Stimulated activated CD8-positive, alpha-beta memory T cell treated with anti-CD3 and anti-CD28 coated beads, Interleukin-12 subunit alpha, Interleukin-12 subunit beta, amount 100 ng/mL, for 24 hours (primary cell): ENCODE results near the gene ZNF681.
"Not testable (repeated sequence)": the region's sequence is repeated elsewhere in the genome, so short reads cannot be mapped to it uniquely, and the experiment has no call there.

Experiments used
- DNase-seq: peaks from one replicate; pipeline ENCODE4 v3.0.0-alpha.2; 2020; ENCODE audit errors: extremely low read depth

ZNF681 gene

GRCh38 chr19:23758187-23759074 is at the start of gene ZNF681:
Gene ZNF681, minus strand, starts transcription at chr19:23758891. Its CDS starts 142 bp downstream, at chr19:23758749.
- DNase-seq = peak; percentile 66

GRCh38 chr19:23804676-23805075 is 46.0 kb upstream of the ZNF681 start:
- no peak for DNase-seq

GRCh38 chr19:23802290-23802689 is 43.6 kb upstream of the ZNF681 start:
- no peak for DNase-seq

GRCh38 chr19:23801803-23802202 is 43.1 kb upstream of the ZNF681 start:
- DNase-seq = no peak

GRCh38 chr19:23800868-23801267 is 42.2 kb upstream of the ZNF681 start:
- no peak for DNase-seq

GRCh38 chr19:23800271-23800670 is 41.6 kb upstream of the ZNF681 start:
- DNase-seq = no peak

DNA sequence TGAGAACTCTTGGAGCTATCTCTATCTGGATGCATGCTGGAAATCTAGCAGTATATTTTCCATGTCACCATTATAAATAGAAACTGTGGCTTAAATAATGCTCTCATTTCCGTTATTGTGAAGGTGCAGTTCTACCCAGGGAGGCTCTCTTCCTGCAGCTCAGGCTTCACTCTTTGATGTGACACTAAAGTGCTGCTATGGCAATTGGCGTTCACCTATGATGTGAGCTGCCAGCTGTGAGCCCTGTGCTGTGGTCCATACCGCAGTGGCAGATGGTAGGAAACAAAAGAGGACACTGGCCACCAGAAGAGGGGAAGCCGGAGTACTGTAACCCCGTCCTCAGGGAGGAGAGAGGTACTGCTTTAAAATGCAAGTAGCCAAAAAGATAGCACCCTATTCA is 40.6 kb upstream of the ZNF681 start:
- DNase-seq = no peak

DNA sequence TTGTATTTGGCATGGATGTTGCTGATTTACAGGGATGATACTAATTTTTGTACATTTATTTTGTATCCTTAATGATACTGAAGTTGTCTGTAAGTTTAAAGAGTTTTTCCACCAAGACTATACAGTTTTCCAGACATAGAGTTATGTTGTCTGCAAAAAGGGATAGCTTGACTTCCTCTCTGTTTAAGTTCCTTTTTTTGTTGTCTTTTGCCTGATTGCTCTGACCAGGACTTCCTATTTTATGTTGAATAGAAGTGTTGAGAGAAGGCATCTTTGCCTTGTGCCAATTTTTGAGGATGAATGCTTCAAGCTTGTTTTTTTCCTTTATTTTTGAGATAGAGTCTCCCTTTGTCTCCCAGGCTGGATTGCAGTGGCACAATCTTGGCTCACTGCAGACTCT is 36.8 kb upstream of the ZNF681 start:
- no peak for DNase-seq

DNA sequence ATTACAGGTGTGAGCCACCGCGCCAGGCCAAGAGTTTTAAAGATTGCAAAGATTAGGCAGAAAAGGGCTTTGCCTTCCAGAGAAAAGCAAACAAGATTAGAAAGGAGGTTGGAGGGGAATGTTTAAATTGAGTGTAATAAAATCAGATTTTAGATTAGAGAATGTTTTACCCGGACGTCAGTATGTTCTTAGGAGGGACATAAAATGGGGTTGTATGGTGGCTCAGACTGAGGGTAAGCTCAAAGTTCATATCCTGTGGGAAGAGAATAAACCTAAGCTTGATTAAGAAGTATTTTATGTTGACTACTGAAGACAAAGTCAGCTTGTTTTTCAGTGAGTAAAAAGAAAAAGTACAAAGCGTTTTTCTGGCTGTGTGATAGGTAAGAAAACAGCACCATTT is 34.1 kb upstream of the ZNF681 start:
- DNase-seq = no peak

GRCh38 chr19:23790641-23791488 is 32.2 kb upstream of the ZNF681 start:
- DNase-seq = no peak

- DNase-seq = no peak
Measured at GRCh38 chr19:23789246-23789645, 30.6 kb upstream of the ZNF681 start.

- DNase-seq = no peak
Measured at GRCh38 chr19:23788411-23788810, 29.7 kb upstream of the ZNF681 start.

DNA sequence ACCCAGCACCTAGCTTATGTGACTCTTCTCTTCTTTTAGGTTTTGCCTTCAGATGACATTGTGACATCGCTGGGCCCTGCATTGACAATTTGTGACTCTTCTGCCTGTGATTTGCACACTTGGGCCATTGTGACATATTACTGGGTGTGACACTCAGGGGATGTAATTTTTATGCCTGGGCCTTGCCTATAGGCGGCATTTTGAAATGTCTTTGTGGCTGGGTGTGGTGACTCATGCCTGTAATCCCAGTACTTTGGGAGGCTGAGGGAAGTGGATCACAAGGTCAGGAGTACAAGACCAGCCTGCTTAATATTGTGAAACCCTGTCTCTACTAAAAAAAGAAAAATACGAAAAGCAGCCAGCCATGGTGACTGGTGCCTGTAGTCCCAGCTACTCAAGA is 28.4 kb upstream of the ZNF681 start:
- DNase-seq = no peak

- no peak for DNase-seq
Measured at GRCh38 chr19:23785982-23786381, 27.3 kb upstream of the ZNF681 start.

- no peak for DNase-seq
Measured at GRCh38 chr19:23784274-23784673, 25.6 kb upstream of the ZNF681 start.

DNA sequence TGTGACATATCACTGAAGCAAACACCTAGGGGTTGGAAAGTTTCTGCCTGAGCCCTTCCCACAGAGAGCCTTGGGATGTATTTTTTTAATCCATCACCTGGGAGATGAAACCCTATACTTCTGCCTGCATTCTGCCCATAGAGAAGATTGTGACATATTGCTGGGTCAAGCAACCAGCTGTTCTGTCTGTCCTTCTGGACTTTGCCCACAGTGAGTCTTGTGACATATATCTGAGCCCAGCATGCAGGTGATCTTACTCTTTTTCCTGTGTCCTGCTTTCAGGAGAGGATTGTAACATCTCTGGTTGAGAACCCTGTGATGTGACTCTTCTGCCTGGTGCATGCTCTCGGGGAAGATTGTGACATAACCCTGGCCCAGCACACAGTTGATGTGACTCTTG is 24.9 kb upstream of the ZNF681 start:
- no peak for DNase-seq

DNA sequence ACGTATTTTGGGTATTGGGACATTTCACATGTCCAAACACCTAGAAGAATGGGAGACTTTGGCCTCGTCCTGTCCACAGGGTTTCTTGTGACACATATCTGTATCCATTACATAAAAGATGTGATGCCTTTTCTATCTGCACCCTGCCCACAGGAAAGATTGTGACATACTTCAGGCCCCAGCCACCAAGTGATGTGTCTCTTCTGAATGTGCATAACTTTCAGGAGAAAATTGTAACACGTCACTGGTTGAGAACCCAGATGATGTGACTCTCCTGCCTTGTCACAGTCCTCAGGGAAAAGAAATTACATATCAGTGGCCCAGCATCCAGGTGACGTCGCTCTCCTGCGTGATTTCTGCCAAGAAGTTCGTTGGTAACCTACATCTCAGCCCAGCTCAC is 21.0 kb upstream of the ZNF681 start:
- DNase-seq = no peak

- DNase-seq = no peak
Measured at GRCh38 chr19:23778566-23778965, 19.9 kb upstream of the ZNF681 start.

- DNase-seq = not testable (repeated sequence)
Measured at GRCh38 chr19:23778036-23778435, 19.3 kb upstream of the ZNF681 start.

DNA sequence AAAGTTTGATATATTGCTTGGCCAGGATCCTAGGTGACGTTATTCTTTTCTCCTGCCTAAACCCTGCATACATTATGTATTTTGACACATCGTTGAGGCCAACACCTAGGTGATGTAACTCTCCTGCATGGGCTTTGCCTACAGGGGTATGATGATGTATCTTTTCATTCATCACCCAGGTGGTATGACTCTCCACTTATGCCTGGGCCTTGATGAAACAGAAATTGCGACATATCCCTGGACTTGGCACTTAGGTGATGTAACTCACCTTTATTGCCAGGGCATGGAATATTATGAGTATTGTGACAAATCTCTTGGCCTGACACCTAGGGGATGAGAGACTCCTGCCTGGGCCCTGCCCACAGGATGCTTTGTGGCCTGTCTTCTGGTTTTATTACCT is 18.5 kb upstream of the ZNF681 start:
- DNase-seq = no peak

- no peak for DNase-seq
Measured at GRCh38 chr19:23776507-23777205, 18.0 kb upstream of the ZNF681 start.

DNA sequence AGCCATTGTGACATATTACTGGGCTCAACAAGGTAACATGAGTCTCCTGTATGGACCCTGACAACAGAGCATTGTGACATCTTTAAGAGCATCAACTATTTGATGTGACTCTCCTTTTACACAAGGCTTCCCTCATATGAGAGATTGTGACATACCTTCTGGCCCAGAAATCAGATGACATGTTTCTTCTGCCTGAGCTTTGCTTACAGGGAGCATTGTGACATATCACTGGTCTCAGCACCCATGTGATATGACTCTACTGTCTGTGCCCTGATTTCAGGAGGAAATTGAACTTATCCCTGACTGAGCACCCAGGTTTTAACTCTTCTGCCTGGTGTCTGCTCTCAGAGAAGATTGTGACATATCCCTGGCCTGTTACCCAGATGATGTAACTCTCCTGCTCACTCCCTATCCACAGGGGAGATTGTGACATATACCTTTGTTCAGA is 15.9 kb upstream of the ZNF681 start:
- DNase-seq = no peak
